SK-N-SH treated with all-trans-retinoic acid at 6 μM for 48 hours (cell line): ENCODE data around the gene METTL26.

ENCODE experiments used
- ARNTL ChIP-seq: fragments of 450-650 bp; formaldehyde crosslinking; IDR thresholded peaks from 2 replicates; pipeline ENCODE4 v1.5.0; 2020; ENCODE audit warnings: low read depth, mild to moderate bottlenecking, moderate library complexity, borderline replicate concordance
- ESRRG ChIP-seq: fragments of 250-450 bp; sonication (Bioruptor Pico); IDR thresholded peaks from 2 replicates; pipeline ENCODE4 v1.6.1; 2021; ENCODE audit warnings: mild to moderate bottlenecking
- PPARA ChIP-seq: fragments of 250-450 bp; sonication (Bioruptor Pico); IDR thresholded peaks from 2 replicates; pipeline ENCODE4 v1.5.0; 2020; ENCODE audit warnings: mild to moderate bottlenecking, borderline replicate concordance
- SNAI2 ChIP-seq: fragments of 250-450 bp; sonication (Bioruptor Pico); IDR thresholded peaks from 2 replicates; pipeline ENCODE4 v1.5.0; 2020; ENCODE audit warnings: mild to moderate bottlenecking, moderate library complexity
- ZC3H10 ChIP-seq: fragments of 250-450 bp; sonication (Bioruptor Pico); IDR thresholded peaks from 2 replicates; pipeline ENCODE4 v1.5.1; 2021; ENCODE audit warnings: mild to moderate bottlenecking, moderate library complexity
- ZFP3 ChIP-seq: fragments of 250-450 bp; sonication (Bioruptor Pico); IDR thresholded peaks from 2 replicates; pipeline ENCODE4 v1.5.0; 2020; ENCODE audit warnings: mild to moderate bottlenecking, moderate library complexity
- ZFP30 ChIP-seq: fragments of 450-650 bp; formaldehyde crosslinking; IDR thresholded peaks from 2 replicates; pipeline ENCODE4 v1.5.0; 2022; ENCODE audit warnings: mild to moderate bottlenecking, moderate library complexity
- TF ChIP-seq, protein P1 (sequence below): fragments of 250-450 bp; sonication (Bioruptor Pico); IDR thresholded peaks from 2 replicates; pipeline ENCODE4 v1.5.1; 2020; ENCODE audit warnings: low read depth, mild to moderate bottlenecking, moderate library complexity
- TF ChIP-seq, protein P2 (sequence below): fragments of 250-450 bp; sonication (Bioruptor Pico); IDR thresholded peaks from 2 replicates; pipeline ENCODE4 v1.8.0; 2020; ENCODE audit warnings: mild to moderate bottlenecking, moderate library complexity, borderline replicate concordance

DNA sequence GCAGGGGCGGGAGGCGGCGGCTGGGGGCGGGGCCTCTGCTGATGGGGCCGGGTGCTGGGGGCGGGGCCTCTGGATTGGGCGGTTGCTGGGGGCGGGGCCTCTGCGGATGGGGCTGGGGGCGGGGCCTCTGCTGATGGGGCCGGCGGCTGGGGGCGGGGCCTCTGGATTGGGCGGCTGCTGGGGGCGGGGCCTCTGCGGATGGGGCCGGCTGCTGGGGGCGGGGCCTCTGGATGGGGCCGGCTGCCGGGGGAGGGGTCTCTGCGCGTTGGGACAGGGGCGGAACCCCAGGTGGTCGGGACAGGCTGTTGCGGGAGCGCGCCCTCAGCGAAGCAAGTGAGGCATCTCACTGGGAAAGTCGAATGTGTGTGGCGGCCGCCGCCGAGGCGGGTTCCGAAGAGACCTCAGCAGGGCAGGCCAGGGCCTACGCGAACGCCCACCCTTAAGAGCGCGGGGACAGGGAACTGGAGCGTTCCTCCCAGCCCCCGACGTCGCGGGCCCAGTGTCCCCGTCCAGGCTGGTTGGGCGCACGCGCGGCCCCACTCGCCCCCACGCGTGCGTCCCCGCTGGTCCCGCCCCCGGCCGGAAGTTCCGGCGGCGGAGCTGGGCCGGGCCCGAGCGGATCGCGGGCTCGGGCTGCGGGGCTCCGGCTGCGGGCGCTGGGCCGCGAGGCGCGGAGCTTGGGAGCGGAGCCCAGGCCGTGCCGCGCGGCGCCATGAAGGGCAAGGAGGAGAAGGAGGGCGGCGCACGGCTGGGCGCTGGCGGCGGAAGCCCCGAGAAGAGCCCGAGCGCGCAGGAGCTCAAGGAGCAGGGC lies 43.9 kb upstream of the METTL26 start, which contains the start of gene STUB1:
- TF ChIP-seq ZC3H10 (no peak), ZFP3 (CRISPR knock-in tag) (no peak), SNAI2 (CRISPR knock-in tag) (no peak), ZFP30 (CRISPR knock-in tag) (no peak), PPARA (no peak), ARNTL (CRISPR knock-in tag) (no peak), ESRRG (no peak)
- TF ChIP-seq, protein P1, sequence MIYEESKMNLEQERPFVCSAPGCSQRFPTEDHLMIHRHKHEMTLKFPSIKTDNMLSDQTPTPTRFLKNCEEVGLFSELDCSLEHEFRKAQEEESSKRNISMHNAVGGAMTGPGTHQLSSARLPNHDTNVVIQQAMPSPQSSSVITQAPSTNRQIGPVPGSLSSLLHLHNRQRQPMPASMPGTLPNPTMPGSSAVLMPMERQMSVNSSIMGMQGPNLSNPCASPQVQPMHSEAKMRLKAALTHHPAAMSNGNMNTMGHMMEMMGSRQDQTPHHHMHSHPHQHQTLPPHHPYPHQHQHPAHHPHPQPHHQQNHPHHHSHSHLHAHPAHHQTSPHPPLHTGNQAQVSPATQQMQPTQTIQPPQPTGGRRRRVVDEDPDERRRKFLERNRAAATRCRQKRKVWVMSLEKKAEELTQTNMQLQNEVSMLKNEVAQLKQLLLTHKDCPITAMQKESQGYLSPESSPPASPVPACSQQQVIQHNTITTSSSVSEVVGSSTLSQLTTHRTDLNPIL (CRISPR knock-in tag) = no peak
- TF ChIP-seq, protein P2, sequence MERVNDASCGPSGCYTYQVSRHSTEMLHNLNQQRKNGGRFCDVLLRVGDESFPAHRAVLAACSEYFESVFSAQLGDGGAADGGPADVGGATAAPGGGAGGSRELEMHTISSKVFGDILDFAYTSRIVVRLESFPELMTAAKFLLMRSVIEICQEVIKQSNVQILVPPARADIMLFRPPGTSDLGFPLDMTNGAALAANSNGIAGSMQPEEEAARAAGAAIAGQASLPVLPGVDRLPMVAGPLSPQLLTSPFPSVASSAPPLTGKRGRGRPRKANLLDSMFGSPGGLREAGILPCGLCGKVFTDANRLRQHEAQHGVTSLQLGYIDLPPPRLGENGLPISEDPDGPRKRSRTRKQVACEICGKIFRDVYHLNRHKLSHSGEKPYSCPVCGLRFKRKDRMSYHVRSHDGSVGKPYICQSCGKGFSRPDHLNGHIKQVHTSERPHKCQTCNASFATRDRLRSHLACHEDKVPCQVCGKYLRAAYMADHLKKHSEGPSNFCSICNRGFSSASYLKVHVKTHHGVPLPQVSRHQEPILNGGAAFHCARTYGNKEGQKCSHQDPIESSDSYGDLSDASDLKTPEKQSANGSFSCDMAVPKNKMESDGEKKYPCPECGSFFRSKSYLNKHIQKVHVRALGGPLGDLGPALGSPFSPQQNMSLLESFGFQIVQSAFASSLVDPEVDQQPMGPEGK (CRISPR knock-in tag) = no peak
